ENCODE results near the gene MRC1. TPM values are rescaled to one million over a fixed set of nuclear protein-coding genes. Genes with fewer than 3 reads are reported as not detected.

MRC1 gene
- total RNA-seq, 2 donors from 2014 or later: 52.1 to 82.5 TPM

GRCh38 chr10:17873946-17874345 is 64.8 kb downstream of the MRC1 start:
- intact Hi-C loops (cut with DNase I): no loop called here
- ATAC-seq (no peak), DNase-seq (no peak)

DNA sequence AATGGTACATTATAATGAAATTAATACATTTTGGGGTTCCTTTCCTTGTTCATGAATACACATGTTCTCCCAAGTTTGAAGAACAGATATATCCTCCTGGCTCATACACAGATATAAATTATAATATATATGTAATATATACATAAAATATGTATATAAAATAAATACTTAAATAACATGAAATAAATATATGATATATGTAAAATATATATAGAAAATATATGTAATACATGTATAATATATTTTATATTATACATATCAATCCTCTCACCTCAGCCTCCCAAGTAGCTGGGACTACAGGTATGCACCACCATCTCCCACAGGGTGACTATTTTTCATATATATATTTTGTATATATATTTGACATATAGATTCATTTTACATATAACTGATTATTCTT is 68.0 kb downstream of the MRC1 start:
- intact Hi-C loops (cut with DNase I): no loop called here
- ATAC-seq: no peak

GRCh38 chr10:17878896-17879295 is 69.7 kb downstream of the MRC1 start:
- DNase-seq (no peak), ATAC-seq (no peak)
- intact Hi-C loops (cut with DNase I): no loop called here

More for the DNA sequence above, 68.0 kb downstream of the MRC1 start:
- DNase-seq: no peak

- no peak for DNase-seq
- intact Hi-C loops (cut with DNase I): no loop called here
- no peak for ATAC-seq
These were observed 71.5 kb downstream of the MRC1 start for GRCh38 chr10:17880601-17881000.

DNA sequence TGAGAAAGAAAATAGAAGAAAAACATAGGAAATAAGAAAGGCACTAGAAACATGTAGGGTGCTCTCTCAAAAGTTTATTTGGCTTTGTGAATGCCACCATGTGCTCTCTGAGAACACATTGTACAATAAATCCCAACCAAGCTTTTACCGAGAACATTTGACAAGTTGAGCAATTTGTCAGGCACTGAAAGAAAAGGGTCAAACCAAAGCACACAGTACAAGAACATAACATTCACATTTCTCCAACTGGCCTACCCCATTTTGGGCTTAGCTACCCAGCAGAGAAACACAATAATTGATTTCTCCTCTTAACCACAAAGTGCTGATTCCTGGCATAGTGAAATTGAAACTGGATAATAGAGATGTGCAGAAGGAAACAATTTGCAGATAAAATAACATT is 73.4 kb downstream of the MRC1 start:
- ATAC-seq (no peak), DNase-seq (no peak)
- intact Hi-C loops (cut with DNase I): no loop called here

DNA sequence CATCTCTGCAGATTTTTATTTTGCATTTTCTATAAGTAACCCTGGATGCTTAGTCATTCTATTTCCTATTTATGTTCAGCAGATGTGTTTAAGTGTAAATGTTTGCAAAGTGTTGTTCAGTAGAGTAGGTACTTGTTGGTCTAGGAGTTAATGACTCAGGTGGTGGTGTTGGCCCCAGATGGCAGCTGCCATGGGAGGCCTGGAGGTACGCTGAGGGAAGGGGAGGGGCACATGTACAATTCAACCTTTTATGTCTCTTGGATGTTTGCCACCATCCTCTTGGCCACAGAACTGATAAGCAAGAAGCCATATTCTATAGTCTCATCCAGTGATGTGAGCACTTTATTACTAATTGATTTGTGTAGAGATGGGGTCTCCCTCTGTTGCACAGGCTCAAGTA is 74.5 kb downstream of the MRC1 start:
- intact Hi-C loops (cut with DNase I): no loop called here
- no peak for ATAC-seq
- no peak for DNase-seq

DNA sequence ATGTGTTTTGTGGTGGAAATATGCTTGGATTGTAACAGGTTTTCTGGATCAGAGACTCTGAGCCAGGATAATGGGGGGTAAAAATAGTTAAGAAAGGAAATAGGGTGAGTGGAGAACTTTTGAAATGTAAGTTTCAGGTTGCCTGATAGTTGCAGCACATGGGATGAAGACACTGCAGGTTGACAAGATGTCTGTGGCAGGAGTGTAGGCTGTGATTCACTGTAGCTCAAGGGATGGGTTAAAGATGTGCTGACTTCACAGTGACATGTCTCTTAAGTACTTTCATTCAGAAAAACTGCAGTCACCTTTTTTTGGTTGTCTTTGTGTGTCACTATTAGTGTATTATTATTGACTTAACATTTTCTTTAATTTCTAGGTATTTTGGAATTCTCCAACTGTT is 79.0 kb downstream of the MRC1 start:
- DNase-seq (no peak), ATAC-seq (no peak)
- intact Hi-C loops (cut with DNase I): no loop called here

GRCh38 chr10:17891435-17891834 is 82.3 kb downstream of the MRC1 start:
- DNase-seq (no peak), ATAC-seq (no peak)
- intact Hi-C loops (cut with DNase I): no loop called here

DNA sequence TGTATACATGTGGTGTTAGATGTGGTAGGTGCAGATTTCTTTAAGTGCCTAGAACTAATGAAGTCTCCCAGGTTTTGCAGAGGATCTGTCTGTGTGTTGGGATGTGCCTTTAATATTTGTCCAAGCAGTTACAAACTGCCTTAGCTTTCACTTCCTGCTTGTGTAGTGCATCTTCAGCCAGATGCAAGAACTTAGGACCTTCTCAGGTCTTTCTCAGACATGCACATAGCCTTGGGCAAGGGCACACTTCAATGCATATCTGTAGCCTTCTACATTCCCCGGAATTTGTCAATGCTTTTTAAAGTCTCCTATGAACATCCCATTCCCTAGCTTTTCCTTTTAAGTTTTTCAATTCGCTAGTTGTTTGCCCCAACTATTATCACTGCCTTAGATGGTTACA is 95.4 kb downstream of the MRC1 start:
- ATAC-seq: no peak
- DNase-seq: no peak
- intact Hi-C loops (cut with DNase I): no loop called here

- no peak for DNase-seq
- ATAC-seq: no peak
- intact Hi-C loops (cut with DNase I): no loop called here
These were observed 96.3 kb downstream of the MRC1 start for GRCh38 chr10:17905491-17905890.

- intact Hi-C loops (cut with DNase I): no loop called here
- ATAC-seq (no peak), DNase-seq (no peak)
These were observed 96.9 kb downstream of the MRC1 start for GRCh38 chr10:17906002-17906401.

DNA sequence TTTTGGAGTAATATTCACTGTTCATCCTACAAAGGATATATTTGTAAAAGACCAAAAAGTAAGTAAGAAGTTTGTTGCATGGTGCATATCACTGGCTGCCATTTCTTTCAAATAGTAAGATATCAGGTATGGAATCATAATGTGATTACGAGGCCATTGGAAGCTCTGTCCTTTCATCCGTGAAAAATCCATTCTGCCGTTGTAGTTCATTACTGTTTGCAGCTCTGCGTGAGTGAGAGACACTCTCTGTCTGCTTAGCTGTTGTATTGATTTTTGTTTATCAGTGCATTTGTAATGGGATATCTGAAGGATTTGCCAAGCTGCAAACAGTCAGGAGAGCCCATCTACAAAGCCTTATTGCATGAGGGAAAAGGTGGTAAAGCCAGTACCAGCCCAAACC is 98.5 kb downstream of the MRC1 start:
- intact Hi-C loops (cut with DNase I): no loop called here
- ATAC-seq (no peak), DNase-seq (no peak)

DNA sequence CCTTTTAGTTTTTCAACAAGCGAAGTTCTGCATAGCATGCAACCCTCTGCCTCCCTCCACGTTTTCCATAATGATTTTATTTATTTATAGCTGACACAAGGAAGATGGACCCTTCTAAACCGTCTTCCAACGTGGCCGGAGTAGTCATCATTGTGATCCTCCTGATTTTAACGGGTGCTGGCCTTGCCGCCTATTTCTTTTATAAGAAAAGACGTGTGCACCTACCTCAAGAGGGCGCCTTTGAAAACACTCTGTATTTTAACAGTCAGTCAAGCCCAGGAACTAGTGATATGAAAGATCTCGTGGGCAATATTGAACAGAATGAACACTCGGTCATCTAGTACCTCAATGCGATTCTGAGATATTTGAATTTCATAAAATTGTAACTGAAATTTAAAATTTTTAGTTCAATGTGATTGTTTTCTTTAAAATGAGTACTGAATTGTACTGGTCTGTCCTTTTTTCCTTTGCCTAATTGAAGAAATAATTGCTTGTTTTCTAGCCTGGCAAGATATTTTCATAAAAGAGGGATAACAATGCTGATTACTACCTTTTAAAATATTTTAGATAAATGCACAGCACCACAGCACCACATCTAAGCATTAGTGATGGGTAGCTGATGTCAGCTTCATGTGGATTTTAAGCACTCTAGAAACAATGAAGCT is 101.1 kb downstream of the MRC1 start:
- ATAC-seq (no peak), DNase-seq (peak; percentile 43)
- intact Hi-C loops (cut with DNase I): loop anchor here in 1 of 2 donors (5.0 kb wide), 1 partner anchor 192 kb away; no protein-coding TSS in a partner anchor

- ATAC-seq (peak; percentile 81), DNase-seq (no peak)
- intact Hi-C loops (cut with DNase I): loop anchor here in 1 of 2 donors (2.0 to 5.0 kb wide), 3 partner anchors 190 to 302 kb away; partner anchors contain the start of gene CACNB2
These were observed 103.6 kb downstream of the MRC1 start for GRCh38 chr10:17912754-17913153.

- no peak for DNase-seq
- intact Hi-C loops (cut with DNase I): loop anchor here in 1 of 2 donors (2.0 to 5.0 kb wide), 3 partner anchors 189 to 301 kb away; partner anchors contain the start of gene CACNB2
- ATAC-seq: peak; percentile 31
These were observed 104.5 kb downstream of the MRC1 start for GRCh38 chr10:17913604-17914003.

- ATAC-seq (peak in 1 of 2 donors; percentile 6), DNase-seq (no peak)
- intact Hi-C loops (cut with DNase I): loop anchor here in 1 of 2 donors (5.0 kb wide), 1 partner anchor 188 kb away; no protein-coding TSS in a partner anchor
These were observed 105.3 kb downstream of the MRC1 start for GRCh38 chr10:17914169-17915045.

GRCh38 chr10:17915181-17915580 is 106.0 kb downstream of the MRC1 start:
- ATAC-seq (no peak), DNase-seq (no peak)
- intact Hi-C loops (cut with DNase I): no loop called here

- intact Hi-C loops (cut with DNase I): no loop called here
- DNase-seq (no peak), ATAC-seq (no peak)
These were observed 109.2 kb downstream of the MRC1 start for GRCh38 chr10:17918187-17918903.

DNA sequence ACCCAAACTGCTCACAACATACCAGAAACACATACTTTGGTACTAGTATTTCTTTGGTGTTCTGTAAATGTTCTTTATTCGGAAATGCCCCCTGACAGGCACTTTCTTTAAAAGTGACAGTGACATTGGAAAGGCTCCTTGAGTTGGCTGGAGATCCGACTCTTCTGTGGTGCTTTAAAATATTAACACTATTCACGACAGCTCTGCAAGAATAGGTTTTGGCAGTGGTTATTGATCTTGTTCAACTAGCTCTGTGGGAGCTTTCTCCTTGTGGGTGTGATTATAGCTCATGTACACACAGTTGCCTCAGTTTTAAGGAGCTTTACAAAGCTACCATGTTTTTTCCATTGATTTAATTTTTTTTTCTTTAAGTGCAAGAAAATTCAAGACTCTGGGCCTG is 112.2 kb downstream of the MRC1 start:
- DNase-seq: no peak
- peak in 1 of 2 donors; percentile 58 for ATAC-seq

More for the DNA sequence above, 112.2 kb downstream of the MRC1 start:
- intact Hi-C loops (cut with DNase I): loop anchor here in 1 of 2 donors (10.0 kb wide), 1 partner anchor 153 kb away; no protein-coding TSS in a partner anchor
